Measurements from ENCODE around the gene TDO2. TPM values are rescaled to one million over a fixed set of nuclear protein-coding genes. Genes with fewer than 3 reads are reported as not detected.

TDO2 gene
- total RNA-seq, 1 donor from 2014 or later: not detected

DNA sequence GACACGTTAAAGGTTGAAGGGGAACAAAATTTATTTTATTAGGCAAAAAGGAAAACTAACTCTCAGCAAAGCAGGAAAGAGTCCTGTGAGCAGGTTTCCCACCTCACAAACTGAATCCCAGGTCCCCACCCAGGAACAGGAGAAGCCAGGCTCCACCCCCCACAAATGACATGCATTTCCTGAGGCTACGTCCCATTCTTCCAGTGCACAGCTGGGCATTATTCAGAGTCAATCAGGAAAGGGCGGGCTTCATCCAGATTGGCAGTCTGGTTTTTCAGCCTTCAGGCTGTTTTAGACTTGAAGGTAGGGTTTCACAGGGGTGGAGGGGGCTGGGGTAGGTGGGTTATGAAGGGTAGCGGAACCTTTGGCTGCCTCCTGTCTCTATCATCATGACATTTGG, 25.5 kb upstream of the TDO2 start:
- Mint-ChIP-seq H3K9me3 (ENCODE audit: unreplicated experiment) (peaks cover 8% of the 10 kb centered on the region), H3K4me3 (ENCODE audit: unreplicated experiment) (no peak overlapping the region), H3K4me1 (ENCODE audit: unreplicated experiment) (no peaks in the 10 kb centered on the region), H3K27me3 (ENCODE audit: unreplicated experiment) (peaks cover 3% of the 10 kb centered on the region), H3K27ac (ENCODE audit: unreplicated experiment) (no peak overlapping the region), H3K36me3 (ENCODE audit: unreplicated experiment) (no peaks in the 10 kb centered on the region)
- TF ChIP-seq, protein P1, sequence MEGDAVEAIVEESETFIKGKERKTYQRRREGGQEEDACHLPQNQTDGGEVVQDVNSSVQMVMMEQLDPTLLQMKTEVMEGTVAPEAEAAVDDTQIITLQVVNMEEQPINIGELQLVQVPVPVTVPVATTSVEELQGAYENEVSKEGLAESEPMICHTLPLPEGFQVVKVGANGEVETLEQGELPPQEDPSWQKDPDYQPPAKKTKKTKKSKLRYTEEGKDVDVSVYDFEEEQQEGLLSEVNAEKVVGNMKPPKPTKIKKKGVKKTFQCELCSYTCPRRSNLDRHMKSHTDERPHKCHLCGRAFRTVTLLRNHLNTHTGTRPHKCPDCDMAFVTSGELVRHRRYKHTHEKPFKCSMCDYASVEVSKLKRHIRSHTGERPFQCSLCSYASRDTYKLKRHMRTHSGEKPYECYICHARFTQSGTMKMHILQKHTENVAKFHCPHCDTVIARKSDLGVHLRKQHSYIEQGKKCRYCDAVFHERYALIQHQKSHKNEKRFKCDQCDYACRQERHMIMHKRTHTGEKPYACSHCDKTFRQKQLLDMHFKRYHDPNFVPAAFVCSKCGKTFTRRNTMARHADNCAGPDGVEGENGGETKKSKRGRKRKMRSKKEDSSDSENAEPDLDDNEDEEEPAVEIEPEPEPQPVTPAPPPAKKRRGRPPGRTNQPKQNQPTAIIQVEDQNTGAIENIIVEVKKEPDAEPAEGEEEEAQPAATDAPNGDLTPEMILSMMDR (IDR thresholded peaks at IDR 0.05): no peak
- no peak for DNase-seq (ENCODE audit: extremely low spot score, unreplicated experiment)

- TF ChIP-seq, protein P1 (IDR thresholded peaks at IDR 0.05): no peak
- H3K27me3 Mint-ChIP-seq (ENCODE audit: unreplicated experiment): peaks cover 3% of the 10 kb centered on the region
- no peaks in the 10 kb centered on the region for H3K4me1 Mint-ChIP-seq (ENCODE audit: unreplicated experiment)
- no peak overlapping the region for H3K4me3 Mint-ChIP-seq (ENCODE audit: unreplicated experiment)
- H3K36me3 Mint-ChIP-seq (ENCODE audit: unreplicated experiment): no peaks in the 10 kb centered on the region
- H3K9me3 Mint-ChIP-seq (ENCODE audit: unreplicated experiment): peaks cover 10% of the 10 kb centered on the region
- no peak for DNase-seq (ENCODE audit: extremely low spot score, unreplicated experiment)
- H3K27ac Mint-ChIP-seq (ENCODE audit: unreplicated experiment): no peak overlapping the region
Observed at GRCh38 chr4:155878611-155879010, 24.9 kb upstream of the TDO2 start.

GRCh38 chr4:155879767-155880166, 23.7 kb upstream of the TDO2 start:
- Mint-ChIP-seq H3K27me3 (ENCODE audit: unreplicated experiment) (peaks cover 3% of the 10 kb centered on the region), H3K4me1 (ENCODE audit: unreplicated experiment) (no peaks in the 10 kb centered on the region), H3K27ac (ENCODE audit: unreplicated experiment) (no peak overlapping the region), H3K36me3 (ENCODE audit: unreplicated experiment) (peaks cover 3% of the 10 kb centered on the region), H3K4me3 (ENCODE audit: unreplicated experiment) (no peak overlapping the region), H3K9me3 (ENCODE audit: unreplicated experiment) (peaks cover 11% of the 10 kb centered on the region)
- TF ChIP-seq, protein P1 (IDR thresholded peaks at IDR 0.05): no peak
- no peak for DNase-seq (ENCODE audit: extremely low spot score, unreplicated experiment)

GRCh38 chr4:155881555-155881954, 21.9 kb upstream of the TDO2 start:
- Mint-ChIP-seq H3K4me1 (ENCODE audit: unreplicated experiment) (no peaks in the 10 kb centered on the region), H3K36me3 (ENCODE audit: unreplicated experiment) (peaks cover 3% of the 10 kb centered on the region), H3K4me3 (ENCODE audit: unreplicated experiment) (no peak overlapping the region), H3K9me3 (ENCODE audit: unreplicated experiment) (peaks cover 6% of the 10 kb centered on the region), H3K27me3 (ENCODE audit: unreplicated experiment) (peaks cover 3% of the 10 kb centered on the region), H3K27ac (ENCODE audit: unreplicated experiment) (no peak overlapping the region)
- TF ChIP-seq, protein P1 (IDR thresholded peaks at IDR 0.05): no peak
- DNase-seq (ENCODE audit: extremely low spot score, unreplicated experiment): no peak

GRCh38 chr4:155883895-155884294, 19.6 kb upstream of the TDO2 start:
- Mint-ChIP-seq H3K4me1 (ENCODE audit: unreplicated experiment) (no peaks in the 10 kb centered on the region), H3K4me3 (ENCODE audit: unreplicated experiment) (no peak overlapping the region), H3K9me3 (ENCODE audit: unreplicated experiment) (peaks cover 6% of the 10 kb centered on the region), H3K27me3 (ENCODE audit: unreplicated experiment) (peaks cover 3% of the 10 kb centered on the region), H3K36me3 (ENCODE audit: unreplicated experiment) (peaks cover 3% of the 10 kb centered on the region), H3K27ac (ENCODE audit: unreplicated experiment) (no peak overlapping the region)
- no peak for DNase-seq (ENCODE audit: extremely low spot score, unreplicated experiment)
- TF ChIP-seq, protein P1 (IDR thresholded peaks at IDR 0.05): no peak
